ENCODE data around the gene MYCL. TPM values are rescaled to one million over a fixed set of nuclear protein-coding genes. Genes with fewer than 3 reads are reported as not detected.

Gene MYCL
- total and polyA plus RNA-seq, 2 of the 4 experiments (the other 2 are of a cell fraction): 0.72 to 0.87 TPM

DNA sequence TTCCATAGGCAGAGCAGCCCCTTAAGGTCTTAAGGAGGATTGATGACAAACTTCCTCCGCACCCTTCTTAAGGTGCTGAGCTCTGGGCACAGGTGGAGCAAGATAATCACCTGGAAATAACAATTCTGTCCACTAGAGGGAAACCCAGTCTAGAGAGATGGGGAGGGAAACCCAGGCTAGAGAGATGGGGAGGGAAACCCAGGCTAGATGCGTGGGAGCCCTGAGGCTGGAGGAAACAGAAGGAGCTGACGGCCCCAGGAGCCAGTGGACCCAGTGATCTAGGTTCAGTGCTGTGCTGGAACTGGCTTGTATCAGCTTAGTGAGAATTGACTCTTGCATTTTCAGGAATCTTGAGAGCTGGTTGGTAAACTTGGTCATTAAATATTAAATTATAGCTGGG lies 17.8 kb upstream of the MYCL start:
- Histone ChIP-seq H3K23ac (ENCODE audit: low read depth, low read length) (no peak overlapping the region), H3K9me3 (ENCODE audit: control insufficient read depth, insufficient read depth, low read length) (no peaks in the 10 kb centered on the region), H3K4me3 (ENCODE audit: insufficient read depth, low read depth, low read length) (no peak overlapping the region), H2AK9ac (replicated peaks; ENCODE audit: low read depth, low read length, poor library complexity) (no peak overlapping the region), H4K8ac (ENCODE audit: low read depth in 2 of 2, low read length in 2 of 2) (no peak overlapping the region), H3K4me2 (ENCODE audit: low read depth, low read length) (no peak overlapping the region), H3K79me1 (ENCODE audit: low read depth in 1 of 2, low read length in 2 of 2) (no peaks in the 10 kb centered on the region), H4K91ac (ENCODE audit: insufficient read depth, low read depth, low read length) (no peak overlapping the region), H3K4ac (ENCODE audit: low read depth, low read length) (no peak overlapping the region), H2BK15ac (ENCODE audit: low read depth, low read length) (no peak overlapping the region), H3K18ac (ENCODE audit: low read depth, low read length) (no peak overlapping the region), H2BK20ac (ENCODE audit: low read depth, low read length) (no peak overlapping the region), H2AK5ac (ENCODE audit: low read depth, low read length) (no peak overlapping the region), H3K4me1 (ENCODE audit: control insufficient read depth, insufficient read depth, low read length) (no peaks in the 10 kb centered on the region), H3K14ac (replicated peaks; ENCODE audit: low read depth, low read length) (no peak overlapping the region), H3K56ac (ENCODE audit: extremely low read depth, insufficient read depth, low read length) (no peak overlapping the region), H2AFZ (replicated peaks; ENCODE audit: low read length, poor library complexity) (no peak overlapping the region), H3K27me3 (ENCODE audit: control insufficient read depth, insufficient read depth, low read length) (peaks cover 15% of the 10 kb centered on the region), H4K20me1 (ENCODE audit: insufficient read depth, low read length) (no peaks in the 10 kb centered on the region), H4K5ac (ENCODE audit: low read depth, low read length) (no peak overlapping the region), H3K36me3 (ENCODE audit: control insufficient read depth, insufficient read depth, low read length) (no peaks in the 10 kb centered on the region), H3K27ac (ENCODE audit: insufficient read depth, low read length) (no peak overlapping the region), H2BK5ac (ENCODE audit: low read depth, low read length, poor library complexity, severe bottlenecking) (no peak overlapping the region), H3K9ac (ENCODE audit: low read depth, low read length) (no peak overlapping the region), H2BK120ac (ENCODE audit: low read depth, low read length) (no peak overlapping the region), H3K9me1 (ENCODE audit: insufficient read depth, low read length) (no peaks in the 10 kb centered on the region)
- BruUV-seq (replicated peaks): no TSS peak
- in situ Hi-C loops (cut with MboI; ENCODE audit: low sequenced_read_pairs) (no loop called here), intact Hi-C loops (cut with micrococcal nuclease) (loop anchor here (1.0 to 5.0 kb wide), 5 partner anchors 38 to 418 kb away; partner anchors contain the start of gene MFSD2A), dilution Hi-C loops (cut with HindIII; ENCODE audit: low sequenced_read_pairs, unreplicated experiment) (no loop called here)
- CTCF ChIA-PET: interaction anchor here (0.7 to 2.5 kb wide), 7 partner anchors 10 to 114 kb away, joined by 3 to 37 read pairs (median 8); partner anchors contain the start of gene MYCL
- WGBS, 2 experiments (ENCODE audit: extremely low coverage in 2 of 2, insufficient read length in 1 of 2): 13% methylated on average over 2 of the region's 3 CpGs; no CpG with 5 or more reads in 1 of the 2 experiments
- ATAC-seq (ENCODE audit: low read depth): peak; percentile 89
- POLR2A ChIA-PET (ENCODE audit: unreplicated experiment): interaction anchor here (1.0 kb wide), 1 partner anchor 36 kb away, joined by 3 read pairs; no protein-coding TSS in a partner anchor
- DNase-seq: peak; percentile 58
- TF ChIP-seq, protein P1, sequence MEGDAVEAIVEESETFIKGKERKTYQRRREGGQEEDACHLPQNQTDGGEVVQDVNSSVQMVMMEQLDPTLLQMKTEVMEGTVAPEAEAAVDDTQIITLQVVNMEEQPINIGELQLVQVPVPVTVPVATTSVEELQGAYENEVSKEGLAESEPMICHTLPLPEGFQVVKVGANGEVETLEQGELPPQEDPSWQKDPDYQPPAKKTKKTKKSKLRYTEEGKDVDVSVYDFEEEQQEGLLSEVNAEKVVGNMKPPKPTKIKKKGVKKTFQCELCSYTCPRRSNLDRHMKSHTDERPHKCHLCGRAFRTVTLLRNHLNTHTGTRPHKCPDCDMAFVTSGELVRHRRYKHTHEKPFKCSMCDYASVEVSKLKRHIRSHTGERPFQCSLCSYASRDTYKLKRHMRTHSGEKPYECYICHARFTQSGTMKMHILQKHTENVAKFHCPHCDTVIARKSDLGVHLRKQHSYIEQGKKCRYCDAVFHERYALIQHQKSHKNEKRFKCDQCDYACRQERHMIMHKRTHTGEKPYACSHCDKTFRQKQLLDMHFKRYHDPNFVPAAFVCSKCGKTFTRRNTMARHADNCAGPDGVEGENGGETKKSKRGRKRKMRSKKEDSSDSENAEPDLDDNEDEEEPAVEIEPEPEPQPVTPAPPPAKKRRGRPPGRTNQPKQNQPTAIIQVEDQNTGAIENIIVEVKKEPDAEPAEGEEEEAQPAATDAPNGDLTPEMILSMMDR (conservative IDR thresholded peaks at IDR 0.05; ENCODE audit: low read depth, low read length): peak; percentile 76
- TF ChIP-seq MAZ (IDR thresholded peaks at IDR 0.05; ENCODE audit: borderline replicate concordance, low read depth, low read length) (peak; percentile 35; the same call in 1 of the 2 replicates), RCOR1 (IDR thresholded peaks at IDR 0.05; ENCODE audit: insufficient replicate concordance, low read length) (no peak), SMC3 (IDR thresholded peaks at IDR 0.05; ENCODE audit: low read depth, low read length) (peak; percentile 70), RAD21 (IDR thresholded peaks at IDR 0.05; ENCODE audit: low read length) (peak; percentile 78)

All from IMR-90 (cell line).